Eye (tissue), 1 donor: ENCODE data around the gene SUPT4H1.

ENCODE experiments used
- DNase-seq: peaks from one replicate; pipeline ENCODE4 v3.0.0-alpha.2; 2015

The SUPT4H1 gene

GRCh38 chr17:58316260-58316960, 35.6 kb downstream of the SUPT4H1 start:
- no peak for DNase-seq

DNA sequence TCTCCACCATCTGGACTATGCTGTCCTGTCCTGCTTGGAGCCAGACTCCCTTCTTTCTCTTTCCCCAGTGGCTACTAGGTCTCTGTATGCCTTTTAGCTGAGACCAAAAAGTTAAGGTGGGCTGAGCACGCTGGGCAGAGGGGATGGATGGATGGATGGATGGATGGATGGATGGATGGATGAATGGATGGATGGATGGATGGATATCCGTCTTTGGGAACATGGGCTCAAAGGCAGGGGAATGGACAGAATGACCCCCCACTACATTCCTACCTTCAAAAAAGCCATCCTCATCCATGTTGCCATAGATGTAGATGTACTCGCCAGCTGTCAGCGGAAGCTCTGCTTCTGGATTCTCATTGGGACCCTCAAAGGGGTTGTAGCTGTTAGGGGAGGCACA, 36.3 kb downstream of the SUPT4H1 start:
- DNase-seq, result no peak

GRCh38 chr17:58315281-58315711, 36.7 kb downstream of the SUPT4H1 start:
- DNase-seq, result no peak

DNA sequence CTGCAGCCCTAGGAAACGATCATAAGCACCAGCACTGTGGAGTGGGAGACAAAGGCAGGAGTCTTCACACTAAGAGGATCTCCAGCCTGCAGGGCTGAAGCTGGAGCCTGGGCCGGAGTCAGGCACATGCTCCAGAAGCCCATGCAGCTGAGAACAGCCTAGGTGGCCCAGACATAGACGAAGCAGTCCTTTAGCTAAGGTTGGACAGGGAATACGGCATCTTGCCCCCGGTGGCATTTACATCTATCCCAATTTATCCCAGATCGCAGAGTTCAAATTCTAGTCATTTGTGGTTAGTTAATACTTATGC, 37.3 kb downstream of the SUPT4H1 start:
- DNase-seq, result no peak

DNA sequence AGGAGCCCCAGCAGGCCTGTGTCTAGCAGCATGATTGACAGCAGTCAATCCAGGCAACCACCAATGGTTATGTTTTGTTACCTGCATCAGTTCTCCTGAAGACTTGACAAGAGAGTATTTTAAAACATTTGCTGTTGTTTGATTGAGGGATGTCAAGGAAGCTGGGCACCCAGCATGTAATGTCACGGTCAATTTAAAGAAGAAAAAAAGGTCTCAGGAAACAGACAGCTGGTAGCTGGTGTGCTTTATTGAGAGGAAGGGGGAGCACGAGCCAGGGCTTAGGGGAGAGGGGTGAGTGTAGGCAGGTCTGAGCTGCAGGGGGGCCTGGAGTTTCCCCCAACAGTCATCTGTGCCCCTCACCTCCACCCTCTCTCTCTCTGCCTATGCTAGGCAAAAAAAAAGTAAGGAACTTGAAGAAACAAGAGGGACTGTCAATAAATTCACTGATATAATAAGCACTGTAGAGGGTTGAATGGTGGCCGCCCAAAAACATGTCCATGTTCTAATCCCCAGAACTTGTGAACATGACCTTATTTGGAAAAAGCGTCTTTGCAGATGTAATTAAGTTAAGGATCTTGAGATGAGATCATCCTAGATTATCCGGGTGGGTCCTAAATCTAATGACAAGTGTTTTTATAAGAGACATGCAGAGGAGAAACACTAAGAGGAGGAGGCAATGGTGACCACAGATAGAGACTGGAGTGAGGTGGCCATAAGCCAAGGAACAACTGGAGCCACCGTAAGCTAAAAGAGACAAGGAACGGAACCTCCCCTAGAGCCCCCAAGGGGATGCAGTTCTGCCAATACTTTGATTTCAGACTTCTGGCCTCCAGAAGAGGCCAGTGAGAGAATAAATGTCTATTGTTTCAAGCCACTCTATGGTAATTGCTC, 37.9 kb downstream of the SUPT4H1 start:
- no peak for DNase-seq

- DNase-seq, result no peak
Measured at GRCh38 chr17:58312829-58313228, 39.2 kb downstream of the SUPT4H1 start.

DNA sequence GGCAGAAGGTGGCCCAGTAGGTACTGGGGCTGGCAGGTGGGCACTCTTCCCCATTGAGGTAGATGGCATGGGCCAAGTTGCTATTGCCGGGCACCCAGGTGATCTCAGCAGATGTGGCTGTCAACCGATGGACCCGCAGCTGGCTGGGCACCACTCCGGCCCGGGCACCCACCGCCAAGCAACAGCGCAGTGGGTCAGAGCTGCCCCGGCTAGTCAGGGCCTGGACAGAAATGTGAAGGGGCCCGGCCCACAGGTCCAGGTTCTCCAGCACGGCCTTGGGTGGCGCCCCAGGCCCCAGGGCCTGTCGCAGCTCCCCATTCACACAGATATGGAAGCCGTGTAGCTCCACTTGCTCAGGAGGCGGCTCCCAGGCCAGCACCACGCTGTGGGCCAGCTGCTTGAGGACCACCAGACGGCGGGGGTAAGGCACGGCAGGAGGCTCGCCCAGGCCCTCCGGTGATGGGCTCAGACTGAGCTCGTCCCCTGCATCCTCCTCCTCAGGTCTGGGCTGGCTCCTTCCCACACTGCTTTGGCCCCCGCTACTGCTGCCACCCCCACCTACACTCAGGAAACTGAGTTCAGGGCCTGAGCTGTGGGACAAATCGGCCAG, 39.9 kb downstream of the SUPT4H1 start:
- DNase-seq, result no peak

DNA sequence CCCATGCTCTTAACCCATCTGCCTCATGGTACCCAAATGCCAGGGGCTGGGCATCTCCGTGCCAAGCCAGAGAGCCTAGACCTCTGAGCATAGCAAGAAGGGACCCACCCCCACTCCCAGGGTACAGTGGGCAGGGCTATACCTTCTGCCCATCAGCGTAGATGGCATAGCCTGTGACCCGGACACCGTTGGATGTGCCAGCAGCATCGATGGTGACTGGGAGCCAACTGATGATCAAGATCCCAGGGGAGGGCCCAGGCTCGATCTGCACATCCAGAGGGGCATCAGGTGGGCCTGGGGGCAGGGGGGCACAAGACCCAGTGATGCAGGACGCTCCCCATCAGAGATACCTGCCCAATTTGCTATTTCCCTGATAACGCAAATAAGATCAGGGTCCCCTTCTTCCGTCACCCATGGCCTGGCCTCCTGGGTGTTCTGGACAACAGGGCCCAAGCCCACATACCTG, 40.5 kb downstream of the SUPT4H1 start:
- DNase-seq, result no peak

- no peak for DNase-seq
Measured at GRCh38 chr17:58310511-58311428, 41.2 kb downstream of the SUPT4H1 start.

DNA sequence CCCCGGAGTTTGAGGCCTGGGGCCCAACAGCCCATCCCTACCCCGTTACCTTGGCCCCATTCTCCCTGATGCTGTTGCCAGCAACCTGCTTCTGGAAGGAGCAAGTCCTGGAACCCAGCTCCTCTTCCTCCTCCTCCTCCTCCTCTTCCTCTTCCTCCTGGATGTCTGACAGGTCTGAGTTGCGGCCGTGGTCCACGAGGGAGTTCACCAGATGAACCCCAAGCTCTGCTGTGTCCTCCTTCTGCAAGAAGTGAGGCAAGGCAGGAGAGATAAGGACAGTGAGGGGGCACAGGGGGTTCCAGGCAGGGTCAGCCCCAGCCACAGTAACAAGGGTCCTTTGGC, 42.1 kb downstream of the SUPT4H1 start:
- no peak for DNase-seq

DNA sequence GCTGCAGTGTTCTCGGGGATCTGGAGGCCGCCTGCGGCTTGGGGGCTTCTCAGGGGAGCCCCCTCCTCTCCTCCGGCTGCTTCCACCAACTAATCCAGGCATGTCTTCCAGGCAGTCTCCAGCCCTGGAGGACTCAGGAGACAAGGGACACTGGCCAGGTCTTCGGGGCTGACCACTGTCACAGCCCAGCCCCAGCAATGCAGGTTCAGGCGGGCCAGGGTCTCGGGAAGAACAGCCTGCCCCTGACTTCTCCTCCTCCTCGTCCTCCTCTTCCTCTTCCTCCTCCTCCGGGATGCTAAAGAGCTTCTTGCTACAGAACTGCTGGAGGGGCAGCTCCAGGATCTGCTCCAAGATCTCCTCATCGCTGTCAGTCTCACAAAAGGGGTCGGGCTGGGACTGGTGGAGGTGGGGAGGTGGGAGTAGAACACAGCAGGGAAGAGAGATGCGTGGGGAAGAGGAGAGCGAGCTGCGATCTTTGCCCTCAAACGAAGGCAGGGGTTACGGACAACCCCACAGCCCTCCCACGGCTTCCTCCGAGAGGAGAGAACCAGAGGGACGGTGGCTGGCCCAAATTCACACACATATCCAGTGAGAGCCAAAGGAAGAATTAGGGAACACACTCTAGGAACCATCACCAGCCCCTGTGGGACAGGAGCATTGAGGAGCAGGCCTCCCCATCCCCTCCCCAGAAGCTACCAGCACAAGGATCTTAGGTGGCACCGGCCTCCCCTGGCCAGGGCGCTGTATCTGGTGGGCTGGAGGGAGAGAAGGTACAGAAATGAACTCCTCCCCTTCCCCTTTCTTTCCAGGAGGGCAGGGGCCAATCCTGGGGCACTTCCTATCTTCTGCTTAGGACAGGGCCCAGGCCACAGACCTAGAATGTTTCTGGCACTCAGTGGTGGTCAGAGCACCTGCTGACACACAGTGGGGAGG, 42.8 kb downstream of the SUPT4H1 start:
- DNase-seq, result no peak

DNA sequence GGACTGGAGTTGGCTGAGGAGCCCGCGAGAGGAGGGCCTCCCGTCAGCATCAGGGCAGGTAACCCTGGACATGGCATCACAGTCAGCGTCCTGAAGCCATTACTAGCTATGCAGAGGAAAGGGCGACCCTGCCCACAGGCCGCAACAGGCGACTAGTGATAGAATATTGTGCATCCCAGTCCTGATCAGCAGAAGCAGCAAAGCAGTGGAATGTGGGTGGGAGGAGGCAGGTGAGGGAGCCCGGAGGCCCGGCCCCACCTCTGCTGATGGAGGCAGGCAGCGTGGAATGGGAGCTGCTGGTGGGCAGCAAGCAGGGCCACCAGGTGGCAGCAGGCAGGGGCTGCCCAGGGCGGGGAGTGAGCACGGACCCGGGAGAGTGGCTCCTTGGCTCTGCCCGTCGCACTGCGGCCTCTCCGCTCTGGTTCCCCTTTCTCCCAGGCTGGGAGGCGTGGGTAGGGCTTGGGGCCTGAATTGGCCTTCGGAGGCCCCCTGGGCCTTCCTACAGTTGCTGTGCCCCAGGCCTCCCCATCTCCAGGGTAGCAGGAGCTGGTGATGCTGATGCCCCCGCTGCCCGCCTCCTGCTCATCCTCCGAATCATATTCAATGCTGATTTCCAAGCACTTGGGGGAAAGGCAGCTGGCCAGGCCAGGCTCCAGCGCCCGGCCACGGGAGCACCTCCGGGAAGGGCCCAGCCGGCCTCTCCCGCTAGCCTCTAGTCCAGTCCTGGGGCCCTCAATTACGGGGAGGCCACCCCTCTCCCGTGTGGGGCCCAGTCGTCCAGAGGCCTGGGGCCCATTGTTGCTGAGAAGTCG, 43.6 kb downstream of the SUPT4H1 start:
- no peak for DNase-seq

GRCh38 chr17:58307468-58308172, 44.4 kb downstream of the SUPT4H1 start:
- no peak for DNase-seq

- DNase-seq, result no peak
Measured at GRCh38 chr17:58306131-58306951, 45.7 kb downstream of the SUPT4H1 start.

- DNase-seq, result no peak
Measured at GRCh38 chr17:58305626-58306025, 46.4 kb downstream of the SUPT4H1 start.

DNA sequence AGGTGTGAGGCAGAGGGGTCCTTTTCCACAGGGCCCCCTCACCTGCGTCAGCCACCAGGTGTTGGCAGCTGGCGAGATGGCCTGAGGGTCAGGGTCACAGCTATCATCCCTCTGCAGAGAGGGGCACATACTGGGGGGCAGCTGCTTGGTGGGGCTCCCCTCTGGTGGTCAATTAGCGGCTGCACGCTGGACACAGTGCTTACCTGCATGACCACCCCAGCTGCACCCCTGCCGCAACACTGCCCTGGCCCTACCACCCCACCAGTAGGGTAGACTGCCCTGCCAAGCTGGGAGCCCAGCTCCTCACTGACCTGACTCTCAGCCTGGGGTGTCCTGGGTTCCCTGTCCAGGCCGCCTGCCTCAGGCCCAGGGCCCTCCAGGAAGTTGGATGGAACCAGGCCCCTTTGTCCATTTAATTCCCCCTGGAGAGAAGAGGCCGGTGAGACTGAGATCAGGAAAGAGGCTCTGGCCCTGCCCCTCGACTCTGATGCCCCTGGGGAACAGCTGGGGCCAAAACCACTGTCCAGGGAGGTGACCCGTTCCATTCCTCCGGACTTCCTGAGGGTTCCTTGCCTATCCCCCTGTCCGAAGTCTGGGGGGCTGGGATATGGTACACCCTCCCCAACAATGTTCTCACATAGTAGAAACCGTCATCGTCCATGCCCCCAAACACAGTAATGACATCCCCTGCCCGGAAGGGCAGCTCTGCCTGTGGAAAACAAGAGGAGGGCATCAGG, 47.1 kb downstream of the SUPT4H1 start:
- DNase-seq, result no peak

GRCh38 chr17:58303971-58304749, 47.8 kb downstream of the SUPT4H1 start:
- peak; percentile 77 for DNase-seq
